Thoracic aorta (tissue), 2 donors: Measurements from ENCODE around the gene UBE2H. TPM values are rescaled to one million over a fixed set of nuclear protein-coding genes. Genes with fewer than 3 reads are reported as not detected.

Experiments used
- ATAC-seq: fragments of 150-250 bp; one replicate; pipeline ENCODE4 v1.8.0; 2017; ENCODE audit warnings: low read depth; ENCODE audit not compliant: insufficient number of reproducible peaks, low FRiP score
- DNase-seq: peaks from one replicate; pipeline ENCODE4 v3.0.0-alpha.2; 2020; ENCODE audit warnings: low spot score
- H3K27ac ChIP-seq, 2 donors: fragments of 200-600 bp; sonication (generic); 1 replicate in 1 of 2; 2 replicates in 1 of 2; pipeline ENCODE4 v1.5.1; 2016; ENCODE audit warnings: mild to moderate bottlenecking in 2 of 2, moderate library complexity in 2 of 2
- H3K27me3 ChIP-seq: fragments of 200-600 bp; sonication (generic); replicated peaks from 2 replicates; pipeline ENCODE4 v1.6.0; 2016; ENCODE audit warnings: mild to moderate bottlenecking; ENCODE audit not compliant: insufficient read depth
- H3K36me3 ChIP-seq: fragments of 200-600 bp; sonication (generic); one replicate; pipeline ENCODE4 v1.5.1; 2016
- H3K4me1 ChIP-seq, 2 donors: fragments of 200-600 bp; sonication (generic); 1 replicate in 1 of 2; 2 replicates in 1 of 2; pipeline versions ENCODE4 v1.5.1 to v1.6.0; 2016; ENCODE audit warnings: low read depth in 2 of 2, mild to moderate bottlenecking in 1 of 2; ENCODE audit not compliant: control insufficient read depth in 1 of 2
- H3K4me3 ChIP-seq: fragments of 200-600 bp; sonication (generic); 2 replicates; pipeline ENCODE4 v1.5.1; 2016; ENCODE audit warnings: mild to moderate bottlenecking
- H3K9me3 ChIP-seq: fragments of 200-600 bp; sonication (generic); 2 replicates; pipeline ENCODE4 v1.5.1; 2016
- total RNA-seq, 2 donors: library from RNA; depleted of rRNA; stranded (reverse); fragments of >200 nt; gene quantifications; one replicate each; pipeline versions ENCODE4 v1.1.0 to v1.2.3, GENCODE V29; 2016
- TF ChIP-seq, protein P1 (sequence below): fragments of 200-600 bp; sonication (generic); IDR thresholded peaks from one replicate; pipeline ENCODE4 v1.5.1; 2019; ENCODE audit warnings: antibody characterized with exemption

UBE2H gene
- total RNA-seq, 2 donors from 2014 or later: 136 to 158 TPM

DNA sequence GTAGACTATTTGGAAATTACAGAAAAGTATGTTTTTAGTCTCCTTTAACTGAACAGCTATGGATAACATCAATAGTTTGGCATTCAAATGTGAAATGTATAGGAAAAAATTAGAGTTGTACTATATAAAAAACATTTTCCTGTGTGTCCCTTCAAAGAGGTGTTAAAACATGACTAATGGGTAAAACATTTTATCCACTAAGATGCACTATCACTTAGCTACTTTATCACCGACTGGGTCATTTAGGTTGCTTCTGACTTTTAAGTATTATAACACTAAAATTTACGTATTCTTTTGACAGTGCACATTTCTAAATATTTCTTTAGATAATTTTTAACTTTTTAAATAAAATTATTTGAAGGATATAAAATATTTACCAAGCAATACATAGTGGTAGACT, 77.6 kb downstream of the UBE2H start:
- peaks cover 34 to 46% of the 10 kb centered on the region in 2 donors for H3K4me1 ChIP-seq
- TF ChIP-seq, protein P1, sequence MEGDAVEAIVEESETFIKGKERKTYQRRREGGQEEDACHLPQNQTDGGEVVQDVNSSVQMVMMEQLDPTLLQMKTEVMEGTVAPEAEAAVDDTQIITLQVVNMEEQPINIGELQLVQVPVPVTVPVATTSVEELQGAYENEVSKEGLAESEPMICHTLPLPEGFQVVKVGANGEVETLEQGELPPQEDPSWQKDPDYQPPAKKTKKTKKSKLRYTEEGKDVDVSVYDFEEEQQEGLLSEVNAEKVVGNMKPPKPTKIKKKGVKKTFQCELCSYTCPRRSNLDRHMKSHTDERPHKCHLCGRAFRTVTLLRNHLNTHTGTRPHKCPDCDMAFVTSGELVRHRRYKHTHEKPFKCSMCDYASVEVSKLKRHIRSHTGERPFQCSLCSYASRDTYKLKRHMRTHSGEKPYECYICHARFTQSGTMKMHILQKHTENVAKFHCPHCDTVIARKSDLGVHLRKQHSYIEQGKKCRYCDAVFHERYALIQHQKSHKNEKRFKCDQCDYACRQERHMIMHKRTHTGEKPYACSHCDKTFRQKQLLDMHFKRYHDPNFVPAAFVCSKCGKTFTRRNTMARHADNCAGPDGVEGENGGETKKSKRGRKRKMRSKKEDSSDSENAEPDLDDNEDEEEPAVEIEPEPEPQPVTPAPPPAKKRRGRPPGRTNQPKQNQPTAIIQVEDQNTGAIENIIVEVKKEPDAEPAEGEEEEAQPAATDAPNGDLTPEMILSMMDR: no peak
- H3K27me3 ChIP-seq: no peaks in the 10 kb centered on the region
- DNase-seq: no peak
- no peaks in the 10 kb centered on the region for H3K36me3 ChIP-seq
- peak overlapping the region in 1 of 2 donors; percentile 0 for H3K27ac ChIP-seq
- no peak overlapping the region for H3K4me3 ChIP-seq
- H3K9me3 ChIP-seq: no peaks in the 10 kb centered on the region
- ATAC-seq: no peak

DNA sequence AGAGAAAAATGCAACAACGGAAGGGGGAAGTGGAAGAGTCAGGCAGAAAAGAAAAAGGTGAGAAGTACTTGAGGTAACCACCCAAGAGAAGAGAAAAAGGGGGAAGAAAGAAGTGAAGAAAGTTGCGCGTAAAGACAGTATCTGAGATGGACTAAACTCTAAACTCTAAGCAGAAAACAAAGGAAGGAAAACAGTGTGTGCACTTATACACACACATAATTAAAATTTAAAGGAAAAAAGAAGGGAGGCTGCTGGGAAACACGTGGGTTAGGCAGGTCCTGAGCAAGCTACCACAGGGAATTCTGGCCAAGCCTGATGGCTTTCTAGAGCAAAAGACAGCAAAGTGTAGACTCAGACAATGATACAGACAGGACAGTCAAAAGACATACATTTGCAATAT, 78.0 kb downstream of the UBE2H start:
- DNase-seq (no peak), ATAC-seq (no peak)
- no peaks in the 10 kb centered on the region for H3K27me3 ChIP-seq
- TF ChIP-seq, protein P1: no peak
- no peaks in the 10 kb centered on the region for H3K36me3 ChIP-seq
- H3K4me3 ChIP-seq: no peak overlapping the region
- no peaks in the 10 kb centered on the region for H3K9me3 ChIP-seq
- H3K4me1 ChIP-seq: peaks cover 34 to 50% of the 10 kb centered on the region in 2 donors
- peak overlapping the region in 1 of 2 donors; percentile 0 for H3K27ac ChIP-seq

DNA sequence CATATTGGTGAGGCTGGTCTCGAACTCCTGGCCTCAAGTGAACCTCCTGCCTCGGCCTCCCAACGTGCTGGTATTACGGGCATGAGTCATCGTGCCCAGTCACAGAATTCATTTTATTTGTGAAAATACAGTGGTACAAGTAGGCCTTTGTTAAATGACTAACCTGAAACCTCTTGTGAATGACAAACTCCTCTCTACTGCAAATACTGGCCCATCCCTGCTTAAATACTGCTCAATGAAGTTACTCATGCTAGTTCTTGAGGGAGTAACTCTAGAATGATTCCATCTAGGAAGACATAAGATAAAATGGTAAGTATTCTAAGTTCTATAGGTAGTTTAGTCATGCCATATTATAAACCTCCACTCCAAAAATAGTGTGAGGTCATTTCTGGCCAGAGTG, 80.7 kb downstream of the UBE2H start:
- ATAC-seq: no peak
- Histone ChIP-seq H3K36me3 (no peaks in the 10 kb centered on the region), H3K4me1 (peaks cover 31 to 59% of the 10 kb centered on the region in 2 donors), H3K27ac (no peak overlapping the region), H3K27me3 (no peaks in the 10 kb centered on the region), H3K4me3 (no peak overlapping the region), H3K9me3 (no peaks in the 10 kb centered on the region)
- no peak for DNase-seq
- TF ChIP-seq, protein P1: no peak

DNA sequence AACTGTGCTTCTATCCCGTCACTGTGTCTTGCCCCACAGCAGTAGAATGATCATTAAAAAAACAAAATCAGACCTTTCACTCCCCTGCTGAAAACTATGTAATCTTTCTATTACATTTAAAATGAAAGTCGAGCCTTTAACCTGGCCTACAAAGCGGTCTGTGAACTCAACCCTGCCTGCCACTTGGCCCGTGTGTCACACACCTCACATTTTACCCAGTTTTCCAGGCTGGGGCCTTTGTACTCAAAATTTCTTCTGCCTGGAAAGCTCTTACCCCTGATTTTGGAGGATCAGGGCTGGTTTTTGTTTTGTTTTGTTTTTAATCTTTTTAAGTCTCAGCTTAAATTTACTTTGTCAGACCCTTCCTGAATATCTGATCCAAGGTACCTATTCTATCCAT, 82.1 kb downstream of the UBE2H start:
- Histone ChIP-seq H3K36me3 (no peaks in the 10 kb centered on the region), H3K9me3 (no peaks in the 10 kb centered on the region), H3K4me1 (peaks cover 38 to 59% of the 10 kb centered on the region in 2 donors), H3K27ac (peak overlapping the region; percentile 57 to 65), H3K4me3 (no peak overlapping the region), H3K27me3 (no peaks in the 10 kb centered on the region)
- TF ChIP-seq, protein P1: no peak
- ATAC-seq (no peak), DNase-seq (no peak)

DNA sequence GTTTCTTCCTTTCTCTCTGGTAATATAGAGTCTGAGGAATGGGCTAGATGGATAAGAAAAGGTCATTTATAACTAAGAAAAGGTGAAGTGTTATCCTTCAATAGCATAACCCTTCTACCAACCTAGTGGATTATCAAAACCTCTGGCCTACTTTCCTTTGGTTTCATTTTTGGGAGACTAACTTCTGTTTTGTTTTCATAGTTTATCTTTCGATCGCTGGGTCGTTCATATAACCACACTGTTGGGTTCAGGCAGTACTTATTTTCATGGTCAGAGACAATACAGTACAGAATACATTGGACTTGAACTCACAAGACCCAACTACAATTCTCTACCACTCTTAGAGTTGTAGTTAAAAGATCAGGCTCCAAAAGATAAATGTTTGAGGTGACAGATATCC, 86.5 kb downstream of the UBE2H start:
- peak overlapping the region; percentile 9 for H3K4me3 ChIP-seq
- peaks cover 66 to 86% of the 10 kb centered on the region in 2 donors for H3K4me1 ChIP-seq
- ATAC-seq: no peak

More for the DNA sequence above, 86.5 kb downstream of the UBE2H start:
- no peaks in the 10 kb centered on the region for H3K36me3 ChIP-seq
- TF ChIP-seq, protein P1: no peak
- peak overlapping the region; percentile 85 to 87 for H3K27ac ChIP-seq
- no peaks in the 10 kb centered on the region for H3K27me3 ChIP-seq
- no peak for DNase-seq
- no peaks in the 10 kb centered on the region for H3K9me3 ChIP-seq
